ENCODE measurements around the gene SPATA19.

DNA sequence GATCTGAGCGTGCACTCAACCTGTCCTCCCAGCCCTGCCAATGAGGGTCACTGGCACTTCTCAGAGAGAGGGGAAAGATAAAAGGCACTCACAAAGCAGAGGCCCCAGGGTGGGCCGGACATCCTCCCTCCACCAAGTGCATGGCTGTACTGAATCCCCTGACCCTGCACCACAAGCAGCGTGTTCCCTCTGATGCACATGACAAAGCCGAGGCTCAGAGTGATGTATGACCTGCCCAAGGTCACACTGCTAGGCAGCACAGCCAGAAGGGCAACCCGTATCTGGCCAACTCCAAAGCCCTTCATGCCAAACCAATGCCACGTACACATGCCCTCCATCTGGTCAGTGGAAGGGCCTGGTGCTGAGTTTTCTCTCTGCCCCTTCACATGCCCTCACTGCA, 22.1 kb downstream of the SPATA19 start:
- TF ChIP-seq, protein P1, sequence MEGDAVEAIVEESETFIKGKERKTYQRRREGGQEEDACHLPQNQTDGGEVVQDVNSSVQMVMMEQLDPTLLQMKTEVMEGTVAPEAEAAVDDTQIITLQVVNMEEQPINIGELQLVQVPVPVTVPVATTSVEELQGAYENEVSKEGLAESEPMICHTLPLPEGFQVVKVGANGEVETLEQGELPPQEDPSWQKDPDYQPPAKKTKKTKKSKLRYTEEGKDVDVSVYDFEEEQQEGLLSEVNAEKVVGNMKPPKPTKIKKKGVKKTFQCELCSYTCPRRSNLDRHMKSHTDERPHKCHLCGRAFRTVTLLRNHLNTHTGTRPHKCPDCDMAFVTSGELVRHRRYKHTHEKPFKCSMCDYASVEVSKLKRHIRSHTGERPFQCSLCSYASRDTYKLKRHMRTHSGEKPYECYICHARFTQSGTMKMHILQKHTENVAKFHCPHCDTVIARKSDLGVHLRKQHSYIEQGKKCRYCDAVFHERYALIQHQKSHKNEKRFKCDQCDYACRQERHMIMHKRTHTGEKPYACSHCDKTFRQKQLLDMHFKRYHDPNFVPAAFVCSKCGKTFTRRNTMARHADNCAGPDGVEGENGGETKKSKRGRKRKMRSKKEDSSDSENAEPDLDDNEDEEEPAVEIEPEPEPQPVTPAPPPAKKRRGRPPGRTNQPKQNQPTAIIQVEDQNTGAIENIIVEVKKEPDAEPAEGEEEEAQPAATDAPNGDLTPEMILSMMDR (IDR thresholded peaks at IDR 0.05) = no peak
- TF ChIP-seq ZFX (IDR thresholded peaks at IDR 0.05; ENCODE audit: borderline replicate concordance) = no peak
